SIG-M5 (cell line): ENCODE data around the gene CBFA2T2.

Experiments used
- DNase-seq: peaks from one replicate; lab custom pipeline; 2025; lab: John Stamatoyannopoulos, UW

The CBFA2T2 gene

DNA sequence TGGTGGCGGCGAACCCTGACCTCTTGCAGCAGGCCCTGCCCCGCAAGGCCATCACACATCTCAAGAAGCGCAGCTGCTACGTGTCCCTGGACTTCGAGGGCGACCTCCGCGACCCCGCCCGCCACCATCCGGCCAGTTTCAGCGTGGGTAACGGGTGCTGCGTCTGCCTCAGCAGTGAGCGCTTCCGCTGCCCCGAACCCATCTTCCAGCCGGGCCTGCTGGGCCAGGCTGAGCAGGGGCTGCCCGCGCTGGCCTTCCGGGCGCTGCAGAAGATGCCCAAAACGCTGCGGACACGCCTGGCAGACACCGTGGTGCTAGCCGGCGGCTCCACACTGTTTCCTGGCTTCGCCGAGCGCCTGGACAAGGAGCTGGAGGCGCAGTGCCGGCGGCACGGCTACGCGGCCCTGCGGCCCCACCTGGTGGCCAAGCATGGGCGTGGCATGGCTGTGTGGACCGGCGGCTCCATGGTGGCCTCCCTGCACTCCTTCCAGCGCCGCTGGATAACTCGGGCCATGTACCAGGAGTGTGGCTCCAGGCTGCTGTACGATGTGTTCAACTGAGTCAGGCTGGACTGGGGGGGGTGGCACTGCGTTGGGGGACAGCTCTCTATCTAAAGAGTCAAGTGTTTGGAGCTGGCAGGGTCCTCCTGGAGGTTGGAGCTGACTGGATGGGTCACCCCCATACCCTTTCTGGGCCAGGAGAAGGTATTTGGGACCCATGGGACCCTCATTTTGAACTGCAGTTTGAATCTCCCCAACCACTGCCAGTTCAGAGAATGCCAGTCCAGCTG, 178.0 kb downstream of the CBFA2T2 start:
- DNase-seq: no peak

- no peak for DNase-seq
Observed at GRCh38 chr20:33668466-33669155, 178.7 kb downstream of the CBFA2T2 start.

DNA sequence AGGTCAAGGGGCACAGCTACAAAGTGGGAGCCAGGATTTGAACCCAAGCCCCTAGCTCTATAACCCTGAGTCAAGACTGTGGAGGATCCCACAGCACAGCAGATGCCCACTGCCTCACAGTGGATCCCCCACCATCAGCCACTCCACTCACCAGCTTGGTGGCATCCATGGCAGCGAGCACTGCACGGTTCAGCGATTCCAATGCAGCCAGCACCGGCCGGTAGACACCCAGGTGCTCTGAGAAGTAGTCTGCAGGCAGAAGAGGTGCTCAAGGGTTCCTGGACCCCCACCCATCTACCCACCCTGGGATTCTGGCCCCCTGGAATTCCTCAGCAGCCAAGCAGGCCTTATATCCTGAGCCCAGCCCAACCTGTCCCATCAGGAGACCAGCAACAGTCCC, 179.3 kb downstream of the CBFA2T2 start:
- DNase-seq: no peak

DNA sequence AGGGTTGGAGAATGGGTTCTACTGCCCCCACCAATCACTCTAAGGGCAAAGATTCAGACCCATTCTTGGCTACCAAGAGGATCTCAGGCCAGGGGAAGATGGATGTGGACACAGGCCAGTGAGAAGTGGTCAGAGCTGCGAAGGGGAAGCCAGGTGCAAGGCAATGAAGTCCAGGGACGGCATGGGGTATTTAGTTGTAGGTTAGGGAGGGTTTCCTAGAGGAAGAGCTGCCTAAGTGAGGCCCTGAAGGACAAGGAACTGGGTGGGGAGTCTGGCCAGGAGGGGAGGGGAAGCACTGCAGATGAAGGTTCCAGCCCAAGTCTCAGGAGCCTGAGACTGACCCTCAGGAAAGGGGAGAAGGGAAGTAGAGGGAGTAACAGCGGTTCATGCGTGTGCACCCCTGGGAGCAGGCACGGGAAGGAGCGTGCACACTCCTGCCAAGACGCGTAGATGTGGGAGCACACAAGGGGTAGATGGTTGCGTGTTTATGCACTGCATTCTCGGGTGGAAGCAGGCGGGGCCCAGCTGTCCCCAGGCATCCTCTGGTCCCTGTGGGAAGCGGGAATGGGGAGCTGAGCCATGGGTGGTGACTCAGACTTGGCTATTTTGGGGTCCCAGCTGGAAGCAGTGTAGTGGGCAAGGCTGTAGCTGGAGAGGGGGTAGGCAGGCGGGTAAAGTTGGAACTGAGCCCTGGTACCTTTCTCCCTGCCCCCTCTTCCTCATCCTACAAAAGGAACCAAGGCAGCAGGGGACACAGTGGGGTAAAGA, 180.2 kb downstream of the CBFA2T2 start:
- no peak for DNase-seq

GRCh38 chr20:33670715-33671499, 181.0 kb downstream of the CBFA2T2 start:
- no peak for DNase-seq

DNA sequence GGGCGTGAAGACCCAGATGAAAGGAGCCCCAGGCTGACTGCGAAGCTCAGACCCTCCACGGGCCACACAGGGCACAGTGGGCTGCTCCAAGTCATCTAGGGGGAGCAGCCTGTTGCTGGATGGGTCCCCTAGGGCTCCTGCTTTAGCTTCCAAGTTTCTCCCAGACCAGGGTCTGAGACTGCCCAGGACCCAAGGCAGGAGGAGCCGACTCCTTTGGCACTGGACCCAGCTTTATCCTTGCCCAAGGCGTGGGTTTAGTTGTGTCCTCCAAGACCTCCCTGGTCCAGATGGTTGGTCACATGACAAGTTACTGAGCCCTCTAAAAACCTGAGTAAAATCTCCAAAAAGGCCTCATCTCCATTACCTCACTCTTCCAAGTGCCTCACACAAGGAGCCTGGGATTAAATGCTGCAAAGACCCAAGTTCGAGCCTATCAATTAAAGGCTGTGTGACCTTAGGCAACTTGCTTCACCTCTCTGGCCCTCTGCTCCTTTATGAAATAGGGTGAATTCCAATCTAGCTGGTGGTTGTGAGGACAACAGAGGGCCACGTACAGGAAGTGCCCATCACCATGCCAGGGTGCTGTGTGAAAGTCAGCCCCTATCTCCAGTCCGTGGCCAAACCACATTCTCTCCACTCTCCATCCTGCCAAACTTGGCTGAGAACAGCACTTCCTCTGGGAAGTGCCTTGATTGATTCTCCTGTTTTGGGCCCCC, 181.8 kb downstream of the CBFA2T2 start:
- no peak for DNase-seq

GRCh38 chr20:33672426-33673113, 182.7 kb downstream of the CBFA2T2 start:
- DNase-seq: no peak

DNA sequence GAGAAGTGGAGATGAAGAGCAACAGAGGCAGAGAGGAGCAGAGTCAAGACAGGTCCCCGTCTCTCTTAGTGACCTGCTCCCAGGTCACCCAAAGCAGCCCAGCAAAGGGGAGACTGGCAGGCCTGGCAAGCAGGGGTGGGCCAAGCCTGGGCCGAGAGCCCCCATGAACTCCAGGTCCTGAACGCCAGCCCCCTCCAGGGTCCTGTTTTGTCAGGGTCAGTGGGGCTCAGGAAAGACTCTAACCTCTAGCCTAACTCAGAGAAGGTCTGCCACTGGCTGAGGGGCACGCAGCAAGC, 183.2 kb downstream of the CBFA2T2 start:
- no peak for DNase-seq

DNA sequence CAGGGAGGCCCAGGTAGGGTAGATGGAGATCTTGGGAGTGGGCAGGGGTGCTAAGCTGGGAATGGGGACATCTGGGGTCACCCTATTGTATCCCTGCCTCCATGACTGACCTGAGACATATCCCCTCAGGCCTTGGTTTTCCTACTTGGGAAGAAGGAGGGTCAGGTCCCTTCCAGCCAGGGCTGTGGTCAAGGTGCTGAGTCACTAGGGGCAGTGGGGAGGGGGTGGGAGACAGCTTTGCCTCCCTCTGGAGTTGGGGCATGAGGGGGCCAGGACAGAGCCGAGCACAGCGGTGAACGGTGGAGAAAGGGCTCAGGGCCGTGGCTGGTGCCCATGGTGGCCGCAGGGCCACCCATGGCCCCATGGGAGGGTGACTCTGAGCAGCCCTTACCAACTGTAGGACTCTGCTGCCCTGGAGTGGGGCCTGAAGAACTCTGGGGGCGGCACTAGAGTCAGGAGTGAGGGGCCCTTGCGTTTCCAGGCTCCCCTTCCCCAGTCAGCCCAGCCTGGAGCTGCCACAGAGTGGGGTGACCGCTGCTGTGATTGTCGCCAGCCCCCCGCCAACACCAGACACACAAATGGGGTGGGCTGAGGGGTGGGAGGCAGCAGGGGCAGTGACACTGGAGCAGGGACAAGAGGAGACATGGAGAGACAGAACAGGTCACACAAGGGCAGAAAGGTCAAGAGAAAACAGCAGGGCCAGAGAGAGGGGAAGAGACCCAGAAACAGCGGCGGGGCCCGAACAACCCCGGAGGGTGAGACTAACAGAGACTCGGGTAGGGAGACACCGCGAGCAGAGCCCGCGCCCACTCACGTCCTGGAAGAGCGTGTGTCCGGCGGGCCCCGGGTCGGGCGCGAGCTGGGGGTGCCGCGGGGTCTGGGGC, 183.8 kb downstream of the CBFA2T2 start:
- no peak for DNase-seq

DNA sequence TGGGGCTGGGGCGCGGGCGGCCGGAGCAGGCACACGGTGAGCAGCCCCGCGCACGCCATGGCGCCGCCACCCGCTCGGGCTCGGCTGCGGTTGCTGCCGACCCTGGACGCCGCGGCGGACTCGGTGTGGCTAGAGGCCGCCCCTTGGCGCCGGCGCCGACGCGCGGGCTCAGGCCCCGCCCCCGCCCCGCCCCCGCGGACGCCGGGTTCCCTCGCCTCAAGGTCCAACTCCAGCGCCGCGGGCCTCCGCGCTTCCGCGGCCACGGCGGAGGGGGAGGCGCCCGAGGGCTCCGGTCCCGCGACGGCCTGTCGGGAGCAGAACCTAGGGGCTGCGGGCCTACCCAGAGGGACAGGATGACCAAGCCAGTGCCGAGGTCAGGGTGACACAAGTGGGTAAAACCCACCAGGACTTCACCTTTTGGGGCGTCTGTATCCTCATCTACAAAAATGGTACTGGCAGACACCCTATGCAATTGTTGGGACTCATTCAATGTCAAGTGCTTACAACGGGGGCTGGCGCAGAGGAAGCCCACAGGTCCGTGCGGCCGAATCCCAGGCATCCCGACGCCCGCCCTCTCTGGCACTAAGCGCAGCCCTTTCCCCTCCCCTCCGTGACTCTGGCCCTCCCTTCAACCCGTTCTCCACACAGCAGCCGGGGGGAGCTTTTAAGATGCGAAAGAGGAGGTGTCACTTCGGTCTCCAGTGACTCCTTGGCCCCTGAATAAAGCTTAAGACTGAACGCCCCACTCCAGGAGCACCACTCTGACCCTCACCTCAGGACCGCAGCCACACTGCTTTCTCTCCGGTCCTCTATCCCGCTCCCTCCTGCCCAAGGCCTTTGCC, 184.6 kb downstream of the CBFA2T2 start, which contains the start of gene NECAB3:
TSS of gene NECAB3 (minus strand) at position 135 of the 842 bp plus-strand sequence. CDS start at position 59, 76 bp downstream.
- no peak for DNase-seq

- DNase-seq: no peak
Observed at GRCh38 chr20:33675136-33675959, 185.5 kb downstream of the CBFA2T2 start.

- DNase-seq: no peak
Observed at GRCh38 chr20:33676121-33676520, 186.2 kb downstream of the CBFA2T2 start.

GRCh38 chr20:33676652-33677645, 187.1 kb downstream of the CBFA2T2 start:
- DNase-seq: no peak

- DNase-seq: no peak
Observed at GRCh38 chr20:33677991-33678702, 188.3 kb downstream of the CBFA2T2 start.

DNA sequence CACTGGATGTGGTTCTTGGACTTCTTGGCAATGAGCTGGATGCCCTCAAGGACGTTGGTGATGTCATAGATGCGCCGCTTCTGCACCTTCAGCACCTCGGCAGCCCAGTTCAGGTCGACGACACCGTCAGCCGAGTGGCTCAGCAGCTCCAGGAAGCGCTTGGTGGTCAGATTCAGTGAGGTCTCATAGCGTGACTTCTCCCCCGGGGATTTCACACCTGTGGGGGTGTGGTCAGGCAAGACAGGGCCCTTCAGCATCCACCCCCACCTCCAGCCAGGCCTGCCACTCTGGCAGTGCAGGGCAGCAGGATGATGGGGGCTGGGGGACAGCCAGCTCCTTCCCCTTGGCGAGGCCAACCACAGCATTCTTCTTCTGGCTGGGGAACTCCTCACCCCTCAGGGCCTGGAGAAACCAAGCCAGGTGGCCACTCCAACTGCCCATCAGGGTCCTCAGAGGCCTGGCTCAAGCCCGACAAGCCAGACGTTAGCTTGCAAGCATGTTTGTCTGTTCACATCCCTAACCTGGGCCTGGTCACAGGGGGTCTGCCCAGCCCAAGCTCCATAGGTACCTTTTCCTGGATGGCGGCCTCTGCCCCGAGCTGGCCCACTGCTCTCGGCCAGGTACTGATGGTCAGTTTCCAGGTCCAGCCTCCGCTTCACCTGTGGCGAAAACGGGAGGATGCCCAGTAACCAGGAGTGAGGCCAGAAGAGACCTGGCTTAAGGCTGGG, 190.0 kb downstream of the CBFA2T2 start:
- no peak for DNase-seq
